GM12878 (cell line): ENCODE measurements around the gene NECAB3.

ENCODE experiments used
- BHLHE40 ChIP-seq, 2 experiments: fragments of 450-650 bp in 1 of 2; IDR thresholded peaks; 2 replicates each; pipeline ENCODE4 v1.6.1; 2011 to 2017; ENCODE audit warnings: low read depth in 2 of 2, borderline replicate concordance in 1 of 2, improper control_type of control experiment in 1 of 2, low read length in 1 of 2, mild to moderate bottlenecking in 1 of 2
- CHD2 ChIP-seq: IDR thresholded peaks from 2 replicates; pipeline ENCODE4 v1.6.1; 2011; ENCODE audit warnings: low read depth, low read length, improper control_type of control experiment, borderline replicate concordance
- CTCF ChIP-seq, 3 experiments: IDR thresholded peaks in 2 of 3; conservative IDR thresholded peaks in 1 of 3; 2 replicates each; pipeline ENCODE4 v1.5.1; 2011; ENCODE audit warnings: low read depth in 3 of 3, low read length in 3 of 3, mild to moderate bottlenecking in 3 of 3, control low read depth in 2 of 3, moderate library complexity in 2 of 3, inconsistent platforms in 1 of 3, mixed read lengths in 1 of 3; ENCODE audit not compliant: control insufficient read depth in 2 of 3, insufficient read depth in 1 of 3; ENCODE audit errors: extremely low read depth in 1 of 3
- HCFC1 ChIP-seq: fragments of 150-350 bp; IDR thresholded peaks from 2 replicates; pipeline ENCODE4 v1.6.1; 2014; ENCODE audit warnings: low read length
- NBN ChIP-seq: fragments of 450-650 bp; IDR thresholded peaks from 2 replicates; pipeline ENCODE4 v1.6.1; 2016
- NR2C2 ChIP-seq: IDR thresholded peaks from 2 replicates; pipeline ENCODE4 v1.6.1; 2011; ENCODE audit warnings: borderline replicate concordance, low read depth; ENCODE audit not compliant: control insufficient read depth, insufficient read length
- POLR2A ChIP-seq: IDR thresholded peaks from 2 replicates; pipeline ENCODE4 v1.6.1; 2011; ENCODE audit warnings: low read depth, mild to moderate bottlenecking, low read length
- POLR2AphosphoS2 ChIP-seq: IDR thresholded peaks from 2 replicates; pipeline ENCODE4 v1.6.1; 2011; ENCODE audit warnings: low read depth, mild to moderate bottlenecking, low read length, improper control_type of control experiment, moderate library complexity
- SMC3 ChIP-seq: IDR thresholded peaks from 2 replicates; pipeline ENCODE4 v1.6.1; 2011; ENCODE audit warnings: low read length, improper control_type of control experiment, borderline replicate concordance
- TF ChIP-seq, protein P1 (sequence below): fragments of 450-650 bp; IDR thresholded peaks from 2 replicates; pipeline ENCODE4 v1.6.1; 2017; ENCODE audit warnings: mild to moderate bottlenecking, low read depth, inconsistent platforms; ENCODE audit not compliant: poor library complexity, severe bottlenecking

- no peak for TF ChIP-seq BHLHE40 (IDR thresholded peaks at IDR 0.05; ENCODE audit: borderline replicate concordance in 1 of 2, low read depth in 2 of 2, low read length in 1 of 2)
- TF ChIP-seq CTCF (IDR thresholded peaks at IDR 0.05 in 2 of 3, conservative IDR thresholded peaks at IDR 0.05 in 1 of 3; ENCODE audit: control insufficient read depth in 2 of 3, extremely low read depth in 1 of 3, insufficient read depth in 1 of 3, low read depth in 3 of 3, low read length in 3 of 3) = no peak
- TF ChIP-seq HCFC1 = no peak
- TF ChIP-seq, protein P1, sequence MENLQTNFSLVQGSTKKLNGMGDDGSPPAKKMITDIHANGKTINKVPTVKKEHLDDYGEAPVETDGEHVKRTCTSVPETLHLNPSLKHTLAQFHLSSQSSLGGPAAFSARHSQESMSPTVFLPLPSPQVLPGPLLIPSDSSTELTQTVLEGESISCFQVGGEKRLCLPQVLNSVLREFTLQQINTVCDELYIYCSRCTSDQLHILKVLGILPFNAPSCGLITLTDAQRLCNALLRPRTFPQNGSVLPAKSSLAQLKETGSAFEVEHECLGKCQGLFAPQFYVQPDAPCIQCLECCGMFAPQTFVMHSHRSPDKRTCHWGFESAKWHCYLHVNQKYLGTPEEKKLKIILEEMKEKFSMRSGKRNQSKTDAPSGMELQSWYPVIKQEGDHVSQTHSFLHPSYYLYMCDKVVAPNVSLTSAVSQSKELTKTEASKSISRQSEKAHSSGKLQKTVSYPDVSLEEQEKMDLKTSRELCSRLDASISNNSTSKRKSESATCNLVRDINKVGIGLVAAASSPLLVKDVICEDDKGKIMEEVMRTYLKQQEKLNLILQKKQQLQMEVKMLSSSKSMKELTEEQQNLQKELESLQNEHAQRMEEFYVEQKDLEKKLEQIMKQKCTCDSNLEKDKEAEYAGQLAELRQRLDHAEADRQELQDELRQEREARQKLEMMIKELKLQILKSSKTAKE = no peak
- no peak for TF ChIP-seq POLR2A
- no peak for TF ChIP-seq NBN
- no peak for TF ChIP-seq NR2C2
- no peak for TF ChIP-seq SMC3
- TF ChIP-seq CHD2 = no peak
- no peak for TF ChIP-seq POLR2AphosphoS2
These were observed 48.0 kb downstream of the NECAB3 start for GRCh38 chr20:33626190-33626589.
